ENCODE measurements around the gene ADGRF5. TPM values are rescaled to one million over a fixed set of nuclear protein-coding genes. Genes with fewer than 3 reads are reported as not detected.
A peak's percentile ranks its signal among the peaks of the same experiment; 100 is the strongest.

Gene ADGRF5
- total RNA-seq, 1 donor from 2014 or later: 238 TPM

DNA sequence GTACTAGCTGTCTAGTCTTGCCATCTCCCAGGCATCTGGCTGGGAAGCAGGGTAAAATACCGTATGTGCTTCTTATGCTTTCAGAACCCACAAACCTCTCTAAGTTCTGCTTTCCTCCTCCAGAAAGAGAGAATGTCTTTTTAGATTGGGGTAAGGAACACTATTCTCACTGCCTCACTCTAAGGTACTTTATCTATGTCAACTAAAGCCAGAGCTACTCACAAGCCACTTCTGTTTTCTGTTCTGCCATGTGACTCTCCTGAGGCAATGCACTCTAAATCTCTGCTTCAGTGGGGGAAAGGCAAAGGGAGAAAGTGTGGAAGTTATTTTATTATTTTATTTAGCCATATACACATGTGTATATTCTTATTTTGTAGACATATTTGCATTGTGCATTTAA, 112.9 kb downstream of the ADGRF5 start:
- peak; percentile 42 to 60 for ATAC-seq
- no peaks in the 10 kb centered on the region for H3K9me3 ChIP-seq
- H3K4me1 ChIP-seq: no peaks in the 10 kb centered on the region
- DNase-seq: no peak
- H3K4me3 ChIP-seq: no peak overlapping the region
- intact Hi-C loops (cut with DNase I): no loop called here
- no peaks in the 10 kb centered on the region for H3K27me3 ChIP-seq (ENCODE audit: low read depth)
- no peaks in the 10 kb centered on the region for H3K36me3 ChIP-seq
- no peak overlapping the region for H3K27ac ChIP-seq
- no peak for TF ChIP-seq CTCF (IDR thresholded peaks at IDR 0.05)

Other genes with a start within 250 kb of the ADGRF5 start
- gene TDRD6, start 234.1 kb downstream of the ADGRF5 start, total RNA-seq: 0.47 TPM
- gene PLA2G7, start 186.6 kb downstream of the ADGRF5 start, total RNA-seq: 20.0 TPM
- 4.0 TPM for gene ANKRD66, start 175.0 kb downstream of the ADGRF5 start, total RNA-seq
- 0.41 TPM for gene MEP1A, start 128.5 kb downstream of the ADGRF5 start, total RNA-seq
- 9.9 TPM for gene ADGRF1, start 120.4 kb upstream of the ADGRF5 start, total RNA-seq

Measured in lower lobe of right lung (tissue), 2 donors.